GM12878 (cell line): Measurements from ENCODE around the gene SIL1. TPM values are rescaled to one million over a fixed set of nuclear protein-coding genes. Genes with fewer than 3 reads are reported as not detected.

ENCODE experiments used
- ATAC-seq: fragments of 200-7000 bp; cut with Tn5 transposase; 3 replicates; pipeline ENCODE4 v1.9.1; 2020; ENCODE audit warnings: mild to moderate bottlenecking, moderate library complexity
- BruUV-seq: library from RNA; stranded (reverse); fragments of 400-500 nt; replicated peaks from 2 replicates; lab custom pipeline; 2021; lab: Mats Ljungman, UMichigan
- CTCF ChIA-PET: fragments of 300-600 bp; sonication (Branson Sonifier 250); formaldehyde crosslinking; extraction: SDS; loops from one replicate; lab custom pipeline; 2021; ENCODE audit warnings: inconsistent platforms; lab: Yijun Ruan, JAX
- POLR2A ChIA-PET: fragments of 350-600 bp; formaldehyde crosslinking; extraction: SDS; loops from one replicate; lab custom pipeline; 2021; ENCODE audit warnings: inconsistent platforms; lab: Charles Lee
- RAD21 ChIA-PET: fragments of 300-600 bp; sonication (Branson Sonifier 250); formaldehyde crosslinking; loops from one replicate; lab custom pipeline; 2023; ENCODE audit warnings: antibody characterized with exemption; ENCODE audit not compliant: unreplicated experiment; lab: Charles Lee
- SMC1A ChIA-PET: fragments of 300-600 bp; sonication (Branson Sonifier 250); formaldehyde crosslinking; loops from one replicate; lab custom pipeline; 2023; ENCODE audit not compliant: unreplicated experiment, uncharacterized antibody; lab: Charles Lee
- DNase-seq: peaks from one replicate; pipeline ENCODE4 v3.0.0-alpha.2; 2011; ENCODE audit warnings: low read depth, low spot score
- FAIRE-seq: peaks from 3 replicates; lab custom pipeline; 2011; peaks lifted over from hg19 to GRCh38; lab: Jason Lieb, UNC
- H2AFZ ChIP-seq: 2 replicates; pipeline ENCODE4 v1.6.0; 2011; ENCODE audit warnings: low read depth, low read length, control low read depth; ENCODE audit not compliant: control insufficient read depth
- H3K27ac ChIP-seq: 2 replicates; pipeline ENCODE4 v1.5.1; 2011; ENCODE audit warnings: control low read depth; ENCODE audit not compliant: control insufficient read depth, insufficient read depth
- H3K27me3 ChIP-seq, 2 experiments: replicated peaks in 1 of 2; 2 replicates each; pipeline versions ENCODE4 v1.6.0 to v1.6.1; 2011; ENCODE audit warnings: low read length in 1 of 2; ENCODE audit not compliant: control insufficient read depth in 2 of 2, insufficient read depth in 2 of 2
- H3K36me3 ChIP-seq, 2 experiments: 2 replicates each; pipeline ENCODE4 v1.5.1; 2011; ENCODE audit warnings: low read length in 1 of 2; ENCODE audit not compliant: control insufficient read depth in 2 of 2, insufficient read depth in 2 of 2
- H3K4me1 ChIP-seq: 2 replicates; pipeline ENCODE4 v1.6.1; 2011; ENCODE audit warnings: mild to moderate bottlenecking, low read length, moderate library complexity, mixed read lengths; ENCODE audit not compliant: control insufficient read depth, insufficient read depth
- H3K4me2 ChIP-seq: 2 replicates; pipeline ENCODE4 v1.6.0; 2011; ENCODE audit warnings: control low read depth; ENCODE audit not compliant: control insufficient read depth, insufficient read depth
- H3K4me3 ChIP-seq: fragments of 200-600 bp; sonication (generic); 2 replicates; pipeline ENCODE4 v1.5.1; 2016
- H3K79me2 ChIP-seq: 2 replicates; pipeline ENCODE4 v1.6.0; 2011; ENCODE audit warnings: low read length; ENCODE audit not compliant: control insufficient read depth, insufficient read depth
- H3K9ac ChIP-seq: 2 replicates; pipeline ENCODE4 v1.8.0; 2011; ENCODE audit warnings: low read length, control low read depth, mixed read lengths; ENCODE audit not compliant: control insufficient read depth, insufficient read depth
- H3K9me3 ChIP-seq: replicated peaks from 3 replicates; pipeline ENCODE4 v1.5.1; 2011; ENCODE audit warnings: mild to moderate bottlenecking, low read length; ENCODE audit not compliant: control insufficient read depth, insufficient read depth
- H4K20me1 ChIP-seq: 2 replicates; pipeline ENCODE4 v1.6.0; 2011; ENCODE audit not compliant: control insufficient read depth, insufficient read depth
- BCL11A ChIP-seq: IDR thresholded peaks from 2 replicates; pipeline ENCODE4 v1.6.1; 2011; ENCODE audit warnings: low read depth, low read length
- BRCA1 ChIP-seq: IDR thresholded peaks from 2 replicates; pipeline ENCODE4 v1.6.1; 2011; ENCODE audit warnings: low read depth, low read length, improper control_type of control experiment
- CHD2 ChIP-seq: IDR thresholded peaks from 2 replicates; pipeline ENCODE4 v1.6.1; 2011; ENCODE audit warnings: low read depth, low read length, improper control_type of control experiment, borderline replicate concordance
- DPF2 ChIP-seq: fragments of 450-650 bp; IDR thresholded peaks from 2 replicates; pipeline ENCODE4 v1.6.1; 2017; ENCODE audit warnings: mild to moderate bottlenecking
- ETV6 ChIP-seq, 2 experiments: fragments of 450-650 bp in 1 of 2; IDR thresholded peaks in 1 of 2; conservative IDR thresholded peaks in 1 of 2; 2 replicates each; pipeline ENCODE4 v1.6.1; 2014; ENCODE audit warnings: antibody characterized with exemption in 1 of 2, borderline replicate concordance in 1 of 2, low read depth in 1 of 2, mild to moderate bottlenecking in 1 of 2, moderate library complexity in 1 of 2
- HDAC6 ChIP-seq: fragments of 200-600 bp; sonication (generic); IDR thresholded peaks from one replicate; pipeline ENCODE4 v1.8.0; 2017; ENCODE audit warnings: antibody characterized with exemption; ENCODE audit not compliant: unreplicated experiment
- JUND ChIP-seq: IDR thresholded peaks from 2 replicates; pipeline ENCODE4 v1.6.1; 2012; ENCODE audit warnings: low read depth, mild to moderate bottlenecking, low read length, improper control_type of control experiment, moderate library complexity
- RAD51 ChIP-seq: fragments of 450-650 bp; IDR thresholded peaks from 2 replicates; pipeline ENCODE4 v1.6.1; 2016; ENCODE audit warnings: moderate library complexity, mild to moderate bottlenecking, inconsistent platforms
- RUNX3 ChIP-seq: IDR thresholded peaks from 2 replicates; pipeline ENCODE4 v1.6.1; 2012; ENCODE audit warnings: low read length, inconsistent platforms
- SMAD1 ChIP-seq: fragments of 450-650 bp; IDR thresholded peaks from 2 replicates; pipeline ENCODE4 v1.6.1; 2018; ENCODE audit warnings: mild to moderate bottlenecking, low read depth; ENCODE audit not compliant: partially characterized antibody
- STAT1 ChIP-seq: fragments of 450-650 bp; conservative IDR thresholded peaks from 2 replicates; pipeline ENCODE4 v1.6.1; 2014; ENCODE audit warnings: antibody characterized with exemption, mild to moderate bottlenecking
- SUZ12 ChIP-seq: fragments of 200-600 bp; sonication (generic); IDR thresholded peaks from one replicate; pipeline ENCODE4 v1.6.1; 2018; ENCODE audit warnings: antibody characterized with exemption, mild to moderate bottlenecking; ENCODE audit not compliant: unreplicated experiment
- ZNF622 ChIP-seq: fragments of 450-650 bp; IDR thresholded peaks from 2 replicates; pipeline ENCODE4 v1.6.1; 2017; ENCODE audit warnings: mild to moderate bottlenecking, inconsistent platforms
- WGBS: methylation state at CpG from one replicate; pipeline ENCODE4 v1.1.6; 2016; ENCODE audit warnings: low lambda C conversion rate; ENCODE audit not compliant: insufficient replicate concordance, insufficient coverage; ENCODE audit errors: missing lambda C conversion rate; 5-methylcytosine and 5-hydroxymethylcytosine counted together
- in situ Hi-C: fragments of 300-500 bp; cut with MboI; formaldehyde crosslinking; loops from 9 replicates; pipeline ENCODE4 v1.14.3; 2018; ENCODE audit warnings: mixed read lengths
- intact Hi-C: fragments of 100-400 bp; cut with micrococcal nuclease; formaldehyde crosslinking; loops from one replicate; pipeline ENCODE4 v1.14.2; 2022; ENCODE audit not compliant: unreplicated experiment
- polyA plus RNA-seq, 11 experiments: library from polyadenylated mRNA; depleted of rRNA in 4 of 11; unstranded in 6 of 11; stranded (reverse) in 5 of 11; fragments of >200 nt; fragmentation: Nextera tagmentation in 4 of 11; fragmentation: Illumina TruSeq in 1 of 11; extraction: Ambion mirVana in 4 of 11; extraction: Trizol in 1 of 11; gene quantifications; 1 replicate in 1 of 11; 2 replicates in 10 of 11; pipeline versions ENCODE4 v1.2.1 to v1.2.3, GENCODE V29; 2011 to 2016; ENCODE audit warnings: inconsistent platforms in 2 of 11, missing spikeins in 2 of 11, low read depth in 1 of 11
- total RNA-seq, 4 experiments: library from RNA; depleted of rRNA in 3 of 4; stranded (reverse); fragments of >200 nt in 3 of 4; fragmentation: Illumina TruSeq in 1 of 4; extraction: Trizol in 1 of 4; gene quantifications; 2 replicates each; pipeline versions ENCODE4 v1.2.1 to v1.2.3, GENCODE V29; 2013 to 2021
- TF ChIP-seq, protein P1 (sequence below): IDR thresholded peaks from 2 replicates; pipeline ENCODE4 v1.6.1; 2011; ENCODE audit warnings: borderline replicate concordance, low read depth, mild to moderate bottlenecking, moderate library complexity, mixed read lengths, low read length; ENCODE audit not compliant: insufficient read depth; ENCODE audit errors: extremely low read length
- TF ChIP-seq, protein P2 (sequence below), 3 experiments: IDR thresholded peaks in 2 of 3; conservative IDR thresholded peaks in 1 of 3; 2 replicates each; pipeline ENCODE4 v1.5.1; 2011; ENCODE audit warnings: low read depth in 3 of 3, low read length in 3 of 3, mild to moderate bottlenecking in 3 of 3, control low read depth in 2 of 3, moderate library complexity in 2 of 3, inconsistent platforms in 1 of 3, mixed read lengths in 1 of 3; ENCODE audit not compliant: control insufficient read depth in 2 of 3, insufficient read depth in 1 of 3; ENCODE audit errors: extremely low read depth in 1 of 3

The SIL1 gene
- total and polyA plus RNA-seq, 10 of the 15 experiments (the other 5 are each of a cell fraction or from before 2014, with no cell fraction given) = 4.1 to 49.8 (median 29.4) TPM

DNA sequence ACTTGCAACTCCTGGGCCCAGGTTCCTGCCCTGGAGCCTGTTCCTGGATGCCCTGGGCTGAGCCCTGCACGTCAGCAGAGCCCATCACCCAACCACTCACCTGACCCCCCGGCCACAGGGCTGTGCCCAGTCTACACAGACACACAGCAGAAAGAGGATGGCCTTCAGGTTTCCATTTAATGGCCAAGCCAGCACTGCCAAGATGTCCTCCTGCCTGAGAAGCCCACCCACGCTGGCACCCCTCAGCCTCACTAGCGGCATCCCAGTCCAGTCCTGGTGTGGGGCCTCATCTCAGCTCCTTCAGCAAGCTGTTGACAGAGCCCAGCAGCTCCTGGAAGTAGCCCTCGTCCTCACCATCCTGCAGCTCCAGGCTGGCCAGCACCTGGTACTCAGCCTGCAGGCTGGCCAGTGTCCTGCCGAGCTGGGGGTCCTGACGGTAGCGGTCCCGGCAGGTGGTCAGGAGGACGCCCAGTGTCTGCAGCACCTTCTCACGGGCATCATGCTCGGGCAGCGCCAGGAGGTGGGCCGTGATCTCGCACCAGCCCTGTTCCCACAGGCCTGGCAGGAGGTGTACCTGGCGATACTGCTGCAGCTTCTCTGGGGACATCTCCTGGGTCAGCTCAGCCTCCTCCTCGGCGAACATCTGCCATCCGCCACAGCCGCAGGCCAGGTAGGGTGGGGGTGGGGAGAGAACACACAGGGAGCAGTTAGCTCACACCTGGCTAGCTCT, 251.2 kb downstream of the SIL1 start:
- DNase-seq (no peak), ATAC-seq (no peak), FAIRE-seq (no peak)
- POLR2A ChIA-PET = no interaction called here
- Histone ChIP-seq H3K4me3 (no peak overlapping the region), H2AFZ (no peak overlapping the region), H3K4me2 (no peak overlapping the region), H3K9me3 (no peaks in the 10 kb centered on the region), H4K20me1 (no peaks in the 10 kb centered on the region), H3K9ac (no peak overlapping the region), H3K4me1 (no peaks in the 10 kb centered on the region), H3K79me2 (no peaks in the 10 kb centered on the region), H3K36me3 (peaks cover 2 to 4% of the 10 kb centered on the region in 2 experiments; a peak in 3 of 4 replicates), H3K27me3 (no peaks in the 10 kb centered on the region), H3K27ac (no peak overlapping the region)
- TF ChIP-seq ZNF622 (no peak), BRCA1 (no peak)
- SMC1A ChIA-PET = no interaction called here
- in situ Hi-C loops = no loop called here
- WGBS = 87% methylated on average over 20 of the region's 20 CpGs
- no TSS peak for BruUV-seq
- RAD21 ChIA-PET = no interaction called here
- CTCF ChIA-PET = interaction anchor here (1.9 kb wide), 1 partner anchor 158 kb away, joined by 7 read pairs; no protein-coding TSS in a partner anchor
- intact Hi-C loops = no loop called here

DNA sequence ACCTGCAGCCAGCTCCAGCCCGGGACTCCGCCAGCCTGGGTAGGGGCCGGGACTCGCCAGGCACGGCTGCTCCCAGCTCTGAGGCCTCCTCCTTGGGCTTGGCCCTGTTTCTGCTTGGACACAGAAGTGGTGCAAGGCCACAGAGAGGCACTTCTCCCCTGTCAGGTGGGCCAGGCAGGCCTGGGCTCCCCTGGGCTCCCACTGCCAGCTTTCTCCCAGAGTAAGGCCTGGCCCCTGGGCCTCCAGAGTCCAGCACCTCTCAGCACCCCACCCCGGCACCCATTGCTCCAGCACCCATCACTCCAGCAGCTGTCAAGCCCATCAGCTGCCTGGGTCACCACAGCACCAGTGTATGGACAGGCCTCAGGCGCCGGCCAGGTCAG, 251.9 kb downstream of the SIL1 start:
- ATAC-seq (no peak), FAIRE-seq (no peak), DNase-seq (no peak)
- Histone ChIP-seq H3K4me2 (no peak overlapping the region), H3K9ac (no peak overlapping the region), H3K4me3 (no peak overlapping the region), H3K27me3 (no peaks in the 10 kb centered on the region), H3K27ac (no peak overlapping the region), H3K4me1 (no peaks in the 10 kb centered on the region), H3K79me2 (no peaks in the 10 kb centered on the region), H4K20me1 (no peaks in the 10 kb centered on the region), H2AFZ (no peak overlapping the region), H3K9me3 (no peaks in the 10 kb centered on the region), H3K36me3 (peaks cover 2 to 4% of the 10 kb centered on the region in 2 experiments; a peak in 3 of 4 replicates)
- in situ Hi-C loops (no loop called here), intact Hi-C loops (no loop called here)
- BruUV-seq = no TSS peak
- CTCF ChIA-PET = interaction anchor here (1.9 kb wide), 1 partner anchor 157 kb away, joined by 7 read pairs; no protein-coding TSS in a partner anchor
- SMC1A ChIA-PET = no interaction called here
- POLR2A ChIA-PET = no interaction called here
- WGBS = 99% methylated on average over 8 of the region's 8 CpGs
- RAD21 ChIA-PET = no interaction called here
- TF ChIP-seq, protein P1, sequence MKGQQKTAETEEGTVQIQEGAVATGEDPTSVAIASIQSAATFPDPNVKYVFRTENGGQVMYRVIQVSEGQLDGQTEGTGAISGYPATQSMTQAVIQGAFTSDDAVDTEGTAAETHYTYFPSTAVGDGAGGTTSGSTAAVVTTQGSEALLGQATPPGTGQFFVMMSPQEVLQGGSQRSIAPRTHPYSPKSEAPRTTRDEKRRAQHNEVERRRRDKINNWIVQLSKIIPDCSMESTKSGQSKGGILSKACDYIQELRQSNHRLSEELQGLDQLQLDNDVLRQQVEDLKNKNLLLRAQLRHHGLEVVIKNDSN = no peak
- no peak for TF ChIP-seq RAD51
- TF ChIP-seq ETV6 (conservative IDR thresholded peaks at IDR 0.05 in 1 of 2, IDR thresholded peaks at IDR 0.05 in 1 of 2; ENCODE audit: borderline replicate concordance in 1 of 2, low read depth in 1 of 2) = no peak
- no peak for TF ChIP-seq CHD2
- TF ChIP-seq JUND = no peak
- no peak for TF ChIP-seq STAT1
- no peak for TF ChIP-seq DPF2
- no peak for TF ChIP-seq SUZ12
- TF ChIP-seq BCL11A = no peak
- no peak for TF ChIP-seq HDAC6
- no peak for TF ChIP-seq RUNX3
- TF ChIP-seq, protein P2, sequence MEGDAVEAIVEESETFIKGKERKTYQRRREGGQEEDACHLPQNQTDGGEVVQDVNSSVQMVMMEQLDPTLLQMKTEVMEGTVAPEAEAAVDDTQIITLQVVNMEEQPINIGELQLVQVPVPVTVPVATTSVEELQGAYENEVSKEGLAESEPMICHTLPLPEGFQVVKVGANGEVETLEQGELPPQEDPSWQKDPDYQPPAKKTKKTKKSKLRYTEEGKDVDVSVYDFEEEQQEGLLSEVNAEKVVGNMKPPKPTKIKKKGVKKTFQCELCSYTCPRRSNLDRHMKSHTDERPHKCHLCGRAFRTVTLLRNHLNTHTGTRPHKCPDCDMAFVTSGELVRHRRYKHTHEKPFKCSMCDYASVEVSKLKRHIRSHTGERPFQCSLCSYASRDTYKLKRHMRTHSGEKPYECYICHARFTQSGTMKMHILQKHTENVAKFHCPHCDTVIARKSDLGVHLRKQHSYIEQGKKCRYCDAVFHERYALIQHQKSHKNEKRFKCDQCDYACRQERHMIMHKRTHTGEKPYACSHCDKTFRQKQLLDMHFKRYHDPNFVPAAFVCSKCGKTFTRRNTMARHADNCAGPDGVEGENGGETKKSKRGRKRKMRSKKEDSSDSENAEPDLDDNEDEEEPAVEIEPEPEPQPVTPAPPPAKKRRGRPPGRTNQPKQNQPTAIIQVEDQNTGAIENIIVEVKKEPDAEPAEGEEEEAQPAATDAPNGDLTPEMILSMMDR (IDR thresholded peaks at IDR 0.05 in 2 of 3, conservative IDR thresholded peaks at IDR 0.05 in 1 of 3; ENCODE audit: control insufficient read depth in 2 of 3, extremely low read depth in 1 of 3, insufficient read depth in 1 of 3, low read depth in 3 of 3, low read length in 3 of 3) = no peak
- no peak for TF ChIP-seq SMAD1
